GM19025 (cell line): ENCODE measurements around the gene PLXNB1.

Experiments
- ATAC-seq: cut with Tn5 transposase; IDR thresholded peaks from one replicate; pipeline ENCODE4 v1.9.1; 2021; ENCODE audit warnings: mild to moderate bottlenecking, low read depth, moderate library complexity; ENCODE audit not compliant: unreplicated experiment

The PLXNB1 gene

DNA sequence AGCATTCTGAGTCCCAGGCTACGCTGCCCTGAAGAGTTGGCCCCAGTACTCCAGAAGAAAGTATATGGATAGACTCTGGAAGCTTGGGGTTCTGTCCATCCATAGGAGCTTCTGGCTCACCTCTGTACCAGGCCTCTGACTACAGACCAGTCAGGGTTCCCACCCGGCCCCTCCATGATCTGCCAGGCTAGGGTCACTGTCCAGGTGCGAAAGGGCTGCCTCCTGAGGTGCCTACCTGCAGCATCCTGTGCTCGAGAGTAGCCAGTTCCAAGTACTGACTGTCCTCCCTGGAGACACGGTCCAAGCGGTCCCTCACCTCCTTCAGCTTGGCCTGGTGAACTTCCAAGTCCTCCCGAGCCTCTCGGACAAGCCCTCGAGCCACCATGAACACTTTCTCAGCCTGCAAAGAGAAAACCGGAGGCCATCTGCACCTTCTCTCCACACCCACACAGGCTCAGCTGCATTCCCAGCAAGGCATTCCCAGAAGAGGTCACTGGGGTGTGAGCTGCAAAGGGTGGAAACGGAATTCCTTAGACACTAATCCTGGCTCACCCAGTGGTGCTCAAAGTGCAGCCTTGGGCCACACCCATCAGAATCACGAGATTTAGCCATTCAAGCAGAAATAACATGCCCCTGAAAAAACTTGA lies 3.7 kb upstream of the PLXNB1 start:
- ATAC-seq = no peak

DNA sequence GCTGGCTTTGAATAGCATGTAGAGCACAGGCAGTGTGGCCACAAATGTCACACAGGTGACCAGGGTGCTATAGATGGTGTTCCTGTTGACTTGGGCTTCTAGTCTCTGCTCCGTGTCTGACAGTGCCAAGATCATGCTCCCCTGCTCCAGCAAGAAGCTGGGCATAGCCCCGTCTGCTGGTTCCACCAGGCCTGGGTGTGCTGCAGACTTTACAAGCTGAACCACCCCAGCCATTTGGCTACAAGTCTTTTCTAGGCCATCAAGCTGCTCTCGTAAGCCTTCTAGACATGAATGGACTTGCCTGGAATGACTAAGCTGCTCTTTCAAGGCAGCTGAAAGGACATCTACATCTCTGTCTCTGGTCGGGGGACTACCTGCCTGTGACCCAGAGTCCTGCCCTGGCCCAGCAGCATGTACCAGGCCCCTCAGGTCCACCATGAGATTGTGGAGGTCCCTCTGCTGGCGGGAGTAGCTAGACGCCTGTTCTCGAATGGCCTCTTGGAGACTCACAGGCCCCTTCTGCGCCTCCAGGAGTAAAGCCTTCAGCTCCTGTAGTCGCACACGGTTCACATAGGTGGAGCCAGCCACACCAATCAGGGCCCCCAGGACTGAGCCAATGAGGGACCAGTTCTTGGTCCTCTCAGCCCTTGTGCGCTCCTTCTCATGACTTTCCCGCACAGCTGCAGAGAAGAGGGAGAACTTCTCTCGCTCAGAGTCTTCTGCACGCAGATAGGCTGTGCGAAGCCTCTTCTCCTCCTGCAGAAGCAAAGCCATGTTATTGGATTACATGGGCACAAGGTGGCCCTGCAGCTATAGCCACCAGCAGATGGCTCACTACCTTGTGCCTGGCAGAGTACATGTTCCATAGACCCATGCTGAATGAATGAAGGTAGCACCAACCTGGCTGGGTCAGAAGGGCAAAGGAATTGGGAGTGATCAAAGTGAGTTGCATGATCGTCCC lies 2.8 kb upstream of the PLXNB1 start:
- ATAC-seq = no peak

DNA sequence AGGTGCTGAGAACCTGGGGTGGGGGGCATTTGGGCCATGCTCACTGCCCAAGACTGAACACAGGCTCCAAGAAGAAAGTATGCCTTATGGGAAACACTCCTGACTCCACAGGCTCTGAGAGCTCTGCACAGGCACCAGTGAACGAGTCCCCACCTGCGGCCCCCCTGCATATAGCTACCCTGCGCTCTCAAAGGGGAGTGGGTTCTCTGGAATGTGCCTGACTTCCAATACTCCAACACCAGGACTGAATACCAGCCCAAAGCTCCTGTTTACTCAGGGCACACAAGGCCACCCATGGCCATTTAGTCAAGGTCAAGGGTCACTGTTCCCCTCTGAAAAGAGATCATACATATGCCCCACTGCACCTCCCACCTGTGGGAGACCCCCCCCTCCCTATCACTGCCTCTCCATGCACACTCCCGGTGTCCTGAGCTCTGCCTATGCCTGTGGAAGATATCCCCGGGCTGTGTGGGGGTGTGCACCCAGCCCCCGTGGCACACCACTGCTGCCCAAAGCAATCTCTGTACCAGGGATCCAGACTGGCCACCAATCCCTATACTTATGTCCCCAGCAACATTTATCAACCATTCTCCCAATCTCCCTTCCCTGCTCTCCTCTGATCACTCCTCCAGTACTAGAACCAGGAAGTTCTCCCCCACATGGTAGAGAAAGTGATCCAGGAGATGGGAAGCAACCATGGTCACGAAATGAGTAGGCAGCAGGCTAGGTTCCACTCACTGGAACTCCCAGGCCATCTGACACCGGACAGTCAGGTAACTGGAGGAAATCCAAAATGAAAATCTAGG lies 1.5 kb upstream of the PLXNB1 start:
- no peak for ATAC-seq

DNA sequence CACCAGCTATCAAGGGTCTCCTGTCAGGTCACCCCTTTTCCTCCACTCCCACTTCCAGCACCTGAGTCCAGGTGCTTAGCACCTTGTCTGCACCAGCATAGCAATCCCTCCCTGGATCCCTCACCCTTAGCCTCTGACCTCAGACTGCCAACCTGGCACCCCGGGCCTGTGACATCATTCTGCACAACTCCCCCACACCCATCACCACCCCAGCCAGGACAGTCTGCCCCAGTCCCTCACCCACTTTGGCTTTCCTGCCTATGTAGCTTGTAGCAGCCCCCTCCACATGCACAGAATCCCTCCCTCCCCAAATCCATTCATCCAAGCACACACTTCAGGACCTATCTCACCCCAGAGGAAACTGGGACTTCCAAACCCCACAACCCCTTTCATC lies 819 bp upstream of the PLXNB1 start:
- no peak for ATAC-seq

DNA sequence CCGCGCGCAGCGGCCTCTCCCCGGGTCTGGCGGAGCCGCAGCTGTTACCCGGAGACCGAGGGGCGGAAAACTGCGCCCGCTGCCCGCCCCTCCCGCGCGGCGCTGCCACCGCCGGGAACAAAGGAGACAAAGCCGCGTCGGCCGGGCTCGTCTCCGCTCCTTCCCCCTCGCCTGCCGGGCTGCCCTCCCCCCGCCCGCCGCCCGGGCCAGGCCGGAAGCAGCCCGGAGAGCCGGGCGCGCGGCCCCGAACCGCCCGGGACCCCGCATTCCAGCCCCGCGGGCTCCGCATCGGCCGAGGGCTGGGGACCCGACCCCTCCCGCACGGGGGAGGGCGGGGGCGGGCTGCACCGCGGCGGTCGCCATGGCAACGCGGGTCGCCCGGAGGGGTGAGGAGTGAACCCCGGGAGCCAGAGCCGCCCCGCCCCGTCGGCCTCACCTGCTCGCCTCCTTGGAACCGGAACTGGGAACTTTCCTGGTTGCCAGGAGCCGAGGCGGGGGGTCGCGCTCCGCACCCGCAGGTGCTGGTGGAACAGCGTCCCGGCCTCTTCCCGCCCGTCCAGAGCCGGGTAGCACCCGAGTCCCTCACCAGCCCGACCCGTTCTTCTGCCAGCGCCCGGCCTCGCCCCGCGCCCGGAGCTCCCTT lies 448 bp downstream of the PLXNB1 start:
- no peak for ATAC-seq

DNA sequence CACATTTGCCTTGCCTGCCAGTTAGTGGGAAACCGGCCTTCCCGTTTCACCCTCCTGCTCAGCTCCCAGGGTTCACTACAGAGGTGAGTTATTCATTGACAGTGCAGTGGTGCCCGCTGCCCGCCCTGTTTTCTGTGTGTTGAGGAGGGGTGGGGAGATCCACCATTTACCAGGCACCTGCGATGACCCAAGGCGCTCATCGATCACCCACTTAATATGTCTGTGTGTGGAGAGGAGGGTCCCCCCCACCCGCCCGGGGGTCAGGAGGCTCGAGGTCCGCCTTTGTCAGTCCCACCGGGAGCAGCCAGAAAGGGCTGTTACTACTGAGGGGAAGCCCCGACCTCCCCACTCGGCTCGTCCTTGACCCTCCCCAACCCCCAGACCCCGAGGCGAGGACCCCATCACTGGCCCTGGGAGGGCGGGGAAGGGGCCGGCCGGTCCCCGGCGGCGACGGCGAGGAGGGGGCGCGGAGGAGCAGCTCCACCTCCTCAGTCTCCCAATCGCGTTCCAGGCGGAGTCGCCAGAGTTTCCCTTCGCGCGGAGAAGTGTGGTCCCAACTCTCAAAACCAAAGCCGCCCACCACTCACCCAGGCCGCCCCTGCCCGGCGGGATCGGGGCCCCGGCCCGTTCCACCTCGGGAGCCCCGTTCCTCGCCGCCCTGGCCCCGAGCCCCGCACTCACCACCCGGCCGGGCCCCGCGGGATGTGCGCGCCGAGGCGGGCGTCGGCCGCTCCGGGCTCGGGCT lies 1.1 kb downstream of the PLXNB1 start:
- ATAC-seq = no peak

DNA sequence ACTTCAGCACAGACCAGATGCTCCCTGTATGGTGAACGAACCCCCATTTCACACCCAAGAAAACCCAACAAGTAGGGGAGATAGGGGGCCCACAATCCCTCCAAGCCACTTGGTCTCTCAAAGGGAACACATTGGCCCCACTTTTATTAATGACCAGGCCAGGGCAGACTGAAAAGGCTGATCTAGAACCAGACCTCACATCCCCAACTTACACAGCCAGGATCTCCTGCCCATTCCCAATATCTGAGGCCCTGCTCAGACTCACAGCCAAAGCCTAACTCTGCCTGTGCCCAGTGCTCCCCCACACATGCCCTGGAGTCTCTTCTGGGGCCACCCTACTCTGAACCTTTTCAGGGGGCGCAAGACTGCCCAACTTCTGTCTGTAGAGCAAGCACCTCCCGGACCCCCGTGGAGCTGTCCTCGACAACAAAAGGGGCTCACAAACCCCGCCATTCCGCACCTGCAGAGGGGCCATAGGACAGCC lies 1.8 kb downstream of the PLXNB1 start:
- ATAC-seq = no peak

DNA sequence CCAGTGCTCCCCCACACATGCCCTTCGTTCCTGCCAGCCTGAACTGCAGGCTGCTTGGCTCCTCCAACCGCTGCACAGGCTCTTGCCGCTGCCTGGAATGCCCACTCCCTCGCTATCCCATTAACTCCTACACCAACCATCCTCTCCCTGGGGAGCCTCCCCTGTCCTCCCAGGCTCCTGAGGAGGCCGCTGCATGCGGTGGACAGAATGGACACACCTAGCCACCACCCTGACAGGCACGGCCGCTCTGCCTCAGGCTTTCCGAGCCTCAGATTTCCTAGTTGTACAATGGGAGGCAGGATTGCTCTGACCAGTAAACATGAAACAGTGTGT lies 2.3 kb downstream of the PLXNB1 start:
- ATAC-seq = no peak

DNA sequence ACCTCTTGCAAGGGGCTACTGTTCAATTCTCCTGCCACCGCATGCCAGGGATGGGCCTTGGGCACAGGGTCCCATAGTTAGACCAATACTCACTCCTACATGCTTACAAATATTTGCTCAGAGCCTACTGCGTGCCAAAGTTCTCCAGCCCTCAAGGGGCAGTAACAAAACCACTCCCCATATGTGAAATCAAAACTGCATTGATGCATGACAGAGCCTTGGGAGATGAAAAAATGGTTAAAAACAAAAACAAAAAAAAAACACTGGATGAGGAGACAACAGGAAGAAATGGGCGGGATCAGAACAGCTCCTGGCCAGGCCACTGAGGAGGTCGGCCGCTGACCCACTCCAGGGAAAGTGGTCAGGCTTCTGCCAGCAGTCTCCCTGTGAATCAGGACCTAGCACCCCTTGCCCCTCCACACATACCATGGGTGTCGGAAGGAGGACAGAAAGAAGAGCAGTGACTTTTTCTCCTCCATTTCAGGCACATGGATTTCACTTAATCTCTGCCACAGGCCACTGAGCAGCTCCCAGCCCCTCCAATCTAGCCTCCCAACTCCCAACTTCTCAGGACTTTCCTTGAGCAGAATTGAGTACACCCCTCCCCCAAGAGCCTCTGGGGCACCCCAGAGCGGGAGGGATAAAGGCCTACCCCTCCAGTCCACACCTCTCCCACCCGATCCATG lies 2.8 kb downstream of the PLXNB1 start:
- no peak for ATAC-seq

DNA sequence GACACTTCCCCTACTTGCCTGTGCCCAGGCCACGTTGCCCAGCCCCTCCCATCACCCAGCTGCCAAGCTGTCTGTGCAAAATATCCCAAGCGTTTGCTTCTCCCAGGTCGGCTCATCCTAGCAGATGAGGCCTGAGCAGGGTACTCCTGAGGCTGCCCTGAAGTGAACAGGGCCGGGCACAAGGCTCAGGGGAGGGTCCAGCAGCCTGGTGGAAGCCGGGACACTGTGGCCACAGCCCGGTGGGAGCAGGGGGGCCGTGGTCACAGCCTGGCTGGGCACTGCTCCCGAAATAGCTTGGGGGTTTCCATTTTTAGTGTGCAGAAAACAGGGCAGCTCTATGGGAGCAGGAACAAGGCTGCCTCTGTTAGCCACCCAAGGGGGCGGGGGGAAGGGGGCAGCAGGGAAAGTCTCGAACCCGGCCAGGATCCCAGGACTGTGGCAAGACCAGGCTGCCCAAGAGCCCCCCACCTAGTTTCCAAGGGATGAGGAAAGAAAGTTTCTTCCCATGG lies 3.4 kb downstream of the PLXNB1 start:
- no peak for ATAC-seq

DNA sequence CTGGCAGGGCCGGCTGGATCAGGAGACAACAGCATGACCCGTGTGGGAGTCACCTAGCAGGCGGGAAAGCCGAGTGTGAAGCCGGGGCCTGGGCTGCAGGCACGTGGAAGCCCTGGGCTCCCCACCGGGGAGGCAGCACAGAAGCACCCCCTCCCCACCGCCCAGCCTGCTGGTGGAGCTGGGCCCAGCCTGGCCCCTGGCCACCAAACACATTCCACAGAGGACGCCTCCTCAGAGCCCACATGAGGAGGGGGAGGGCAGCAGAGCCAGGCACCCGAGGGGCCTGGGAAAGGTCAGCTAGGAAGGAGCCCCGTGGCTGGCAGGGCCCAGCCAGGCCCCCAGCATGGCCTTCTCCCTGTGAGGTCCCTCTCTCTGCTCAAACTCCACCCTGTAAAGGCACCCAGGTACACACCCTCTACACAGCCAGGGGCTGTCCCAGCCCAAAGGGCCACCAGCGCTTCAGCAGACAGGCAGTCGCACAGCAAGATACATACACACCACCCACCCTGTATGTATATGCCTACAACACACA lies 4.5 kb downstream of the PLXNB1 start:
- no peak for ATAC-seq

DNA sequence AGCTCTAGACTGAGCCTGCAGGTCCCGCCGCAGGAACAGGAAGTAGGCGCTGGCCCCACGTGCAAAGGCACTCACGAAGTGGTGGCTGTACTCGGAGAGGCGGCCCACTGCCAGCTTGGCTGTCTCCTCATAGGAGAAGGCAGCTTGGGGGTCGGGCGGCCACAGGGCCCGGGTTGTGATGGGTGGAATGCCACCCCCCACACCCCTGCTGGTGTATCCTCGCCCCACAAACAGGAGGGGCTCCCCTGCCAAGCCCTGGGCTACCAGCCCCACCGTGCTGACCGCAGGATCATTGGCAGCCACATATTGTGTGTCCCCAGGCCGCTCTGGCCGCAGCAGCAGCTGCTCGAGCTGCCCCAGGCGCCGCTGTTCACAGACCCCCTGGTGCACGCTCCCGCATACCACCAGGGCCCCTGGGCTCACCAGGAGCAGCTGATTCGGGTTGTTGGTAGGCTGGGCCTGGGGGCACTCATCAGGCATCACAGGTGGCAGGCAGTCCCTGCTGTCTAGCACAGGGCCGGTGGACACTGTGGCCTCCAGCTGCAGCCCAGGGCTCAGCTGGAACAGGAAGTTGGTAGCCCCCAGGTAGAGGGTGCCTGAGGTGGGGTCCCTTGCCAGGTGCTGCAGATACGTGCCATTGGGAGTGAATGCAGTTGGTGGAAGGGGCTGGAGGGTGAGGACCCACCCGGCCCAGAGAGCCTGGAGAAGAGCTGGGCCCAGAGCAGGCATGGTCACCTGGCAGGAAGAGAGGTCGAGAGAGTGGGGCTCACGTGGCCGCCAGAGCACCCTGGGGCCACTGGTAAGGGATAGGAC lies 5.8 kb downstream of the PLXNB1 start:
- no peak for ATAC-seq

DNA sequence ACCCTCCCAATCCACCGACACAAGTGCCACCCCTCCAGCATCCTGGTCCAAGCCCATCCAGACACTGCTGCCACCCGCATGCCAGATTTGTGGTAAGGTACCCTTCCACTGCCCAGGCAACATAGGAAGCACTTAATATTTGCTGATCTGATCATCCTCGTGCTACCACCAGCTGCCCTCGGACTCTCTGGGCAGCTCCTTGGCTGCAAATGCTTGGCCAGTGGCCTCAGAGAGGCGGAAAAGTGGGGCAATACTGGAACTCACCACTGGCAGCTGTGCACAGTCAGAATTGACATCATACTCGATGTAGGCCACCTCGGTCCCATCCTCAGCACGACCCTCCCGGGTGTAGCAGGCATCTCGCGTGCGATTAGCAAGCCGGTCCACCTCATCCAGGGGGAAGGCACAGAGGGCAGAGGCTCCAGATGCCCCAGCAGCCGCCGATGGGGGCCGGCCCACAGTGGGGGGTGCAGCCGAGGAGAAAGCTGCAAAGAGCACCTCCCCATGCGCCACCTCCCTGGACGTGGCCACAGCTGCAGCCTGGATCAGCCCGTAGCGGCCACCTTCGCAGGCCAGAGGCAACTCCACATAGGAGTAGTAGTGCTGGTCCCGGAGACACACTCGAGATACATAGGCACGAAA lies 6.5 kb downstream of the PLXNB1 start:
- no peak for ATAC-seq

DNA sequence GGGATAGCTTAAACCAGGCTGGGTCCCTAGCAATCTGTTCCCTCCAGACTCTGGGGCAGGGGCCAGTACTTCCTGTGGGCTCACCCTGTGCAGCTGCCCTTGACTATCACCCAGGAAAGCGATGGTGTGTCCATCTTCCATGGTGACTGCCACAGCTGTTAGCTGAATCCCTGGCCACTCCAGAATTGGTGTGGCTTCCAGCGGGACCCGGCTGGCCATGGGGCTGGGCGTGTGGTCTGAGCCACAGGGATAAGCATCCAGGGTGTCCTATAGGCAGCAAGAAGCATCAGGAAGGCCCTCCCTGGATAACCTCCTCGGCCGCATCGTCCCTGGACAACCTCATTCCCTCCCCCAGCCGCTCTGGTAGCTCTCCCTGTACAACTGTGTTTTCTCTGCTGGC lies 7.2 kb downstream of the PLXNB1 start:
- no peak for ATAC-seq

DNA sequence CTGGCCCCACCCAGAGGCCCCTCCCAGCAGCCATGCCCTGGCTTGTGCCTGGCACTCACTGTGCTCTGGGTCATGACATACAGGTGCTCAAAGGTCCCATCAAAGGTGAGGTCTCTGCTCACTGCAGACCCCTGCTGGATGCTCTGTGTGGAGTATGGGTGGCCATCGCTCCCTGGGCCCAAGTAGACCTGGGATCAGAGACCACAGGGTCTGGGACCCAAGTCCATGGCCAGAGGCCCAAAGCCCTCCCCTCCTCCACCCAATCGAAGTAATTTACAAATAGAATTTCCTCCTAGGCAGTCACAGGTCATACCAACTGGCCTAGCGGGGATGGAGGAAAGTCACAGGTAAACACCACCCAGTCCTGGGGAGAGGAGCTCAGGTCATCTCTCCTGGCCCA lies 7.6 kb downstream of the PLXNB1 start:
- ATAC-seq = no peak

DNA sequence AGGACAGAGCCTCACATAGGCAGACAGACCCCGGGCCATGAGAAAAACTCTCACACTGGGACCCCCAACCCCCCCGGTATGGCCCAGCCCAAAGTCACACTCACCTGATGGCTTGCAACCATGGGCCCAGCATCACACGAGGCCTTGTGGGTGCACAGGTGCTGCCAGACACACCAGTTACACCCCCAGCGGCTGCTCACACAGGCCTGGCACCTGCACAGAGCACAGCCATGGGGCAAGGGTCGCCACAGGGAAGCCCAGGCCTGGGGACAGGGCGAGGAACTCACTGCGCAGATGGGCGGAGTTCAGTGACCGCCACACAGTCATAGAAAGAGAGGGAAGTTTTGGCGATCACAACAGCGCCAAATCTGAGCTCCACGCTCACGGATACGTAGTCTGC lies 9.3 kb downstream of the PLXNB1 start:
- no peak for ATAC-seq

DNA sequence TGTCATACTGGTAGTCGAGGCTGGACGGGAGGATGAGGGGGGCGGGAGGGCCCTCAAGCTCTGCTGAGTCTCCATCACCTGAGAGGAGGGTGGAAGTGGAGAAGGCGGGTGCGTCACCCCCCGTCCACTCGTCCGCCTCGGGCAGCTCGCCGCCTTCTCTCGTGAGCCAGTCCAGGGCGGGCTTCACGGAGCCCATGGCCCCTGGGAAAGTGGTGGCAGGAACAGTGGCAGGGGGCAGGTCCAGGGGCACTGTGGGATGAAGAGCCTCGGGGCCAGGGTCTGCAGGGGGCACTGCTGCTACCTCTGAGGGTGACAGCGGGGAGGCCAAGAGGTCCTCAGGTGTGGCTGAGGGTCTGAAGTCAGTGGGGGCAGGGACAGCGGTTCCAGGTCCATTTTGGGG lies 10.3 kb downstream of the PLXNB1 start:
- ATAC-seq = no peak

DNA sequence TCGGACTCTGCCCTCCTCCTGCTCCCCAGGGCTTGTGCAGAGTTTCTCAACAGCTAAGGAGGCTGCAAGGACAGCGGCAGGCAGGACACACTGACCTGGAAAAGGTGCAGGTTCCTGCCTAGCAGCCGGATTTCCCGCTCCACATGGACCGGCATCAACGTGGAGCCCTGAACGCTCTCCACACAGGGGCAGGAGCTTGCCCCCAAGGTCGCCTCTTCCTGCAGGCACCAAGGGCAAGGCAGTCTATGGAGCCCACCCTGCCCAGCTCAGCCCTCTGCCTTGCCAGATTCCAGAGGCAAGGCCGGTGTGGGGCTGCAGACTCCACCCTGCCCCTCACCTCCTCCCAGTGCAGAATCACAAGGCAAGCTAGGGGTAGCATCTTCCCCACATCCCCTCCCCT lies 10.7 kb downstream of the PLXNB1 start:
- ATAC-seq = no peak
